Endometrium (tissue), 2 donors: ENCODE data around the gene FAM149B1.
"Not testable (repeated sequence)": the region's sequence is repeated elsewhere in the genome, so short reads cannot be mapped to it uniquely, and the experiment has no call there.

Experiments
- FAIRE-seq: peaks from 2 replicates; lab custom pipeline; 2012; peaks lifted over from hg19 to GRCh38; lab: Jason Lieb, UNC
- donor health status: control.
- donor health status: control.

FAM149B1 gene

DNA sequence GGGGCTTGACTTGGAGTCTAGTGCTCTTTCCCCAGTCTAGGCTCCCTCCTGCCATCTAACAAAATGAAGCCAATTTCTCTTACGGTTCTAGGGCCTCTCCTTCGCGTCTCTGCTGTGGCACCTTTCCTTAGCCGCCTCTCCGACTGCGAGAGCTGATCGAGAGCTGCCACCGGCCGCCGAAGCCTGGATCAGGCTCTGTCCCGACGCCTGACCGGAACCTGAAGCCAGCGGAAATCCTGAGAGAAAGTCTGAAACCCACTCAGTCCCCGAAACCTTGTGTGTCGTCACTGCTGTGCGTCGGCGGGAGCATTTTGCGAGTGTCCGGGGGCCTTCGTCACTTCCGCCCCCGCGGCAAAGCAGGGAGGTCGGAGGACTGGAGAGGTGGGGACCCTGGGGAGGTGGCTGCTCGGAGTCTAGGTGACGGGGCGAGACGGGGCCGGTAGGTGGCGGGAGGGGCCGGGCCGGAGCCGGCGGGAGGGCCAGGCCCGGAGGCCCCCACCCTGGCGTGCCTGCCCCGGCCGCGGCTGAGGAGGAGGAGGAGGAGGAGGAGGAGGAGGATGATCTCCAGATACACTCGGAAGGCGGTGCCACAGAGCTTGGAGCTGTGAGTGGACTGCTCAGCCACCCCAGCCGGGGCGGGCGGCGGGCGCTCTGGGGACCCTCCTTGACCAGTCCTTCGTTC is at the start of gene FAM149B1, which contains the start of gene ECD:
Gene FAM149B1, plus strand, starts transcription at position 337 of the 682 bp plus-strand sequence. Its CDS starts 221 bp downstream, at position 558.
Gene ECD, minus strand, starts transcription at position 226 of the 682 bp plus-strand sequence. CDS start 4,071 bp downstream, outside the sequence.
- FAIRE-seq = peak; percentile 89

DNA sequence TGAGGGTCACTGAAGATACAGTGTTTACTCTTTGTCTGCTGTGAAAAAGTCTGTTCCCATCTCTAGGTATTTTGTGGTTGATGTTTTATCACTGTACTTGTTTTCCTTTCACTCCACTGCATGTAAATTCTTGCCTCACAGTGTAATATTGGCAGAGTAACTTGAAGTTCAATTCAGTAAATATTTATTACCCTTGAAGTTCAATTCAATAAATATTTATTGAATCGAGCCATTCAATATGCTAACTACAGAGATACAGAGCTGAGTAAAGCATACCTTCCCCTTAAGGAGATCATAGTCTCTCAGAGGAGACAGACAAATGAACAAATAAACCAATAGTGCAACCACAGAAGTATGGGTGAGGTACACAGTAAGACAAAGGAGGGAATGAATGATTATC is 48.5 kb upstream of the FAM149B1 start:
- no peak for FAIRE-seq

DNA sequence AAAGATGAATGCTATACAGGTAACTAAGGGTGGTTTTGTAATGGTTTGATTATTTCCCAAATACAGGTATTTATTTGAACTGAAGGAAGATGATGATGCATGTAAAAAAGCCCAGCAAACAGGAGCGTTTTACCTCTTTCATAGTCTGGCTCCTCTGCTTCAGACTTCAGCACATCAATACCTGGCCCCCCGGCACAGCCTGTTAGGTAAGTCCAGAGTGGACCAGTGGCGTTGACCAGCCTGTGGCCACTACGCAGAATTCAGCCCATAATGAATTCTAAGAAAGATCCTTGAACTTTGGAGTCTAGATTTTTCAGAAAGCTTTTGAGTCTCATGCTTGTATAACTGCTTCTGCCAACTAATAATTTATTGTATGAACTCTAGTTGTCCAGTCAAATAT is 48.0 kb upstream of the FAM149B1 start:
- FAIRE-seq = no peak

DNA sequence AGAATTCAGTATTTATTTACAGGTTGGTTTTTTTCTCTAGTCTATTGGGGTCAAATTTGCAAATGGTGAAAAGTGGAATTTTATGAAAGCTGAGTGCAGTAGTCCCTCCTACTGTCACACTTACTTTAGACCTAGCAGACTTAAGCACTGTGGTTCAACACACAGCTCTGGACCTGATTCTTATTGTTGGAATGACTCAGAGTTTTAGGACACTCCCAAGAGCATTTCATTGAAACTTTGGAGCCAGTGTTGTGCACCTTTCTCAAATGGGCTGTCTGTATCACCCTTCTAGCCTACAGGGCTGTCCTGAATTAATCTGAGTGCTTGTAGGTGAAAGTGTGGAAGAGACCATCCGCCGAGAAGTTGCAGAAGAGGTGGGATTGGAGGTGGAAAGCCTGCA is 41.6 kb upstream of the FAM149B1 start:
- FAIRE-seq = no peak

DNA sequence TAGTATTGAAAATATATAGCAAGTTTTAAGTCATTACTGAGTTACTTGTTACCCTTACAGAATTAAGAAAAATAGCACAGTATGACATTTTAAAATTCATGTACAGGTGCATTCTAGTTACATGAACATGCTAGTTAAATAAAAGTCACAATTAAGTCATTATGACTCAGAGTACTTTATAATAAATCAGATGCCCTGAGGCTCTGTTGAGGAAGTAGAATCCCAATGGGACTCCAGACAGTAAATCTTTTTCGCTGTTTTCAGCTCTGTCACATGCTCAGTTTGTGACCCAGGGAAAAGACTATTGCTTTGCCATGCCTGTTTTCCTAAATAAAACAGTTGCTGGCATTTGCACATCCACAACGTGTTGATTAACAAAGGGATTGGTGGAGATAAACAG is 36.6 kb upstream of the FAM149B1 start:
- no peak for FAIRE-seq

DNA sequence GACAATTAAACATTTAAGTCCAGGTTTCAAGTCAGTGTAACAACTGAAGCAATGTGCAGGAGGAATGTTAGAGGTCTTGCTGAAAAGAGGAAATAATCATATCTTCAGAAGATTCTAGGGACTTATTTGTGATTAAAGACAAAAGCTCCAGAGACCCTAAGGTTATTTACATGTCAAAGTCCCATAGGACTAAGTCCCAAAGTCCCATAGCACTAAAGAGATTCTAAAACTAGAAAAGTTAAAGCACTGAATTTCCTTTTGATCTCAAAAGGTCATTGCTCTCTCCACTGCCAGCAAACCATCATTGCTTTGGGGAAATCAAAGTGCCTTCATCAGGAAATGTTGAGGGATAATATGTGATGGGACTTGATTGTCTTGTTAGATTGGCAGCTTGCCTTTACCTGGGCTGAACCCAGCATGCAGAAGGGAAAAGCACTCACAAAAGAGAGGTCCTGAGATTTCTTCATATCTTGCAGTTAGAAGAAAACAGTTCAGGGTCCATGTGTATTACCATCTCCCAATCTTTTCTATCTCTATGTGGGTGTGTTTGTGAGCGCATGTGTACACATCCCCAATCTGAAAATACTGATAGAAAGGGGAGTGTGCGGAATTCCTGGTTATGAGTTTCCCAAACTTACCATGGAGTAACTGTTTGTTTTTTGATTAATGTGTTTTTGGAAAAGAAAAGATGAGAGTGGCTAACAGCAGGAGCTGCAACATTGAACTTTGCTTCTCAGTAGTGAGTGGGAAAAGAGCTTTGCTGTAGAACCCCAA is 35.8 kb upstream of the FAM149B1 start:
- FAIRE-seq = no peak

DNA sequence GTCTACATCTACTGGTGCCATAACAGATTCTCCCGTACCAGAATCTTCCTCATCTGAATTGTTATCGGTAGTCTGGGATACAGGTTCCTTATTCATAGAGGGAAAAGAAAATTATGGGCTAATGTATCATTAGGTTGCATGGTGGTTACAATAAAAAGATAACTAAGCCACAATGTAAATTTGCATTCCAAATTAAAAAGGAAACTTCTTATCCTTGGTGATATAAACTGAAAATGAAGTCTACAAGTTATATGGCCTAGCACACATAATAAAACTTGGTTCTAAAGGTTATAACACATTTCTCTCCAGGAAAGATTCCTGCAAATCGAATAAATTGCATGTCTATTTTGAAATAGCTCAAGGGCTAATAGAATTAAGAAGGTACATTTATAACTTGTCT is 33.2 kb upstream of the FAM149B1 start:
- FAIRE-seq = no peak

DNA sequence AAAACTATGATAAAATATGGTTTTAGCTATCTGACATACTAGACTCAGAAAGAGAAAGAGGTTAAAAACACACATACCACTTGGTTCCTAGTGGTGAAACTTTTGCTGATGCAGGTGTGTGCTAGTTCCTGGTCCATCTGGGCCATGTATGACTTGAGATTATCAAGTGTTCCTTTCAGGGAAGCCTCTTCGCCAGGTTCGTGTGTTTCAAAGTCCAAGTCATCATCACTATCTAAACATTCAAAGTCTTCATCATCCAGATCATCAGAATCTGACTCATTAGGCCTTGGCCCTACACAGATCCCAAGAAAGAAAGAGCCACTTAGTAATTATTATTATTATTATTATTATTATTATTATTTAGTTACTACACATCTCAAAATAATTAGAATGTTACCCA is 31.3 kb upstream of the FAM149B1 start:
- no peak for FAIRE-seq

DNA sequence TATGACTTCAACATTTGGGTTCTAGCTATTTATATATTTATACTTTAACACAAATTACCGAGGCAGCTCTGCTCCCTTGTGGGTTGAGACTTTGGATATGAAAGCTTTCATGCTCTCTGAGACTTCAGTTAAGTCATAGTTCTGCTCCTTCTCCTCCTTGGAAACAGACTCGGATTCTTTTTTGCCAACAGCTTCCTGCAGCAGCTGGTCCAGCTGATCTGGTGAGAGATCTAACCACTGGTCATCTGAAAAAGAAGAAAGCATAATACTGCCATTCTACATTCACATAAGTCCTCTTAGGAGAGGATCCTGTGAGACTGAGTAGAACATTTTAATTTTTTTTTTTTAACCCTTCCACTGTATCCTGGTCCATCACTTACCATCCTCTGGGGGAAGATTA is 28.7 kb upstream of the FAM149B1 start:
- no peak for FAIRE-seq

DNA sequence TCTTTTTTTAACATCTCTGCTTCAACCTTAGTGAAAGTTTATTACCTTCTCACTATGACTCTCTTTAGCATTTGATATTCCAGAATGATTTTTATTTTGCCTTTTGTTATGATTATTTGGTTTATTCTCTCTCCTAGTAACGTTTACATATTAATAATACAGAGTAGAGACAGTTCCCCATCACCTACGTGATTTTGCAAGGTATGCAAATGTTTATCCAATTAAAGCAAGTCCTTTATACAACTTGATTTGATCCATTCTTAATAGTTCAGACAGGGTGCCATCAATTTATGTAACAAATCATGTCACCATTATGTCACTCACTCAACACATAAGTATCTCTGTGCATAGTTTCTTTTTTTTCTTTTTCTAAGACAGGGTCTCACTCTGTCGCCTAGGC is 26.3 kb upstream of the FAM149B1 start:
- FAIRE-seq = no peak

DNA sequence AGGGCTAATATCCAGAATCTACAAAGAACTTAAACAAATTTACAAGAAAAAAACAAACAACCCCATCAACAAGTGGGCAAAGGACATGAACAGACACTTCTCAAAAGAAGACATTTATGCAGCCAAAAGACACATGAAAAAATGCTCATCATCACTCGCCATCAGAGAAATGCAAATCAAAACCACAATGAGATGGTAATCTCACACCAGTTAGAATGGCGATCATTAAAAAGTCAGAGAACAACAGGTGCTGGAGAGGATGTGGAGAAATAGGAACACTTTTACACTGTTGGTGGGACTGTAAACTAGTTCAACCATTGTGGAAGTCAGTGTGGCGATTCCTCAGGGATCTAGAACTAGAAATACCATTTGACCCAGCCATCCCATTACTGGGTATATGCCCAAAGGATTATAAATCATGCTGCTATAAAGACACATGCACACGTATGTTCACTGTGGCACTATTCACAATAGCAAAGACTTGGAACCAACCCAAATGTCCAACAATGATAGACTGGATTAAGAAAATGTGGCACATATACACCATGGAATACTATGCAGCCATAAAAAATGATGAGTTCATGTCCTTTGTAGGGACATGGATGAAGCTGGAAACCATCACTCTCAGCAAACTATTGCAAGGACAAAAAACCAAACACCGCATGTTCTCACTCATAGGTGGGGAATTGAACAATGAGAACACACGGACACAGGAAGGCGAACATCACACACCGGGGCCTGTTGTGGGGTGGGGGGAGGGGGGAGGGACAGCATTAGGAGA is 17.1 kb upstream of the FAM149B1 start:
- FAIRE-seq = not testable (repeated sequence)

DNA sequence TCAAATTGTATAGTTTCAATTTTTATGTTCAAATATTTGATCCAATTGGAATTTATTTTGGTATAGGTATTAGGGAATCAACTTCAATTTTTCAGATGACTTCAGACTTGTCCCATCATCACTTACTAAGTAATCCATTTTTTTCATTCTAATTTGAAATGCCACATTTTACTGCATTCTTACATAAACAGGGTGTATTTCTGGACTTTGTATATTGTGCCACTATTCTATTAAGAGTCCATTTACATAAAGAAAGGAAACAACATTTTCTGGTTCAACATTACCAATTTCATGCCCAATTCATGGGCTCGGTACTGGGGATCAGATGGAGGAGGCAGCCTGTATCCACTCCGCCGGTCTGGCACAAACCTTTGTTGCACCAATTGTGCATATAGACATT is 15.9 kb upstream of the FAM149B1 start:
- FAIRE-seq = no peak

DNA sequence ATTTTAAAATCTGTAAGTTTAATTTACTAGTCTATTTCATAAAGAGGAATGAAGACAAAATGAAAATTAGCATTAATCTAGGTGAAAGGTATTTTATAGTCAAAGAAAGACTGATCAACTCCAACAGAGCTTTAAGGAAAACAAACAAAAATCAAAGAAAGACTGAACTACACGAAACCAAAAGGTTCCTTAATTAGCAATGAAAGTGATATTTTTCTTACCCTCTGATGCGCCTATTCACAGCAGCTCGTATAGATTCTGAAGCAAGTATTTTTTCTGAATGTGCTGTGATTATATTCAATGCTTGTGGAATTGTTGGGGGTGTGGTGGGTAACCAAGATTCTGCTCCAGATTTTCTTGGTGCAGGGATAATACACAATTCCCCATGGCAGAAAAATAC is 11.9 kb upstream of the FAM149B1 start:
- FAIRE-seq = no peak

DNA sequence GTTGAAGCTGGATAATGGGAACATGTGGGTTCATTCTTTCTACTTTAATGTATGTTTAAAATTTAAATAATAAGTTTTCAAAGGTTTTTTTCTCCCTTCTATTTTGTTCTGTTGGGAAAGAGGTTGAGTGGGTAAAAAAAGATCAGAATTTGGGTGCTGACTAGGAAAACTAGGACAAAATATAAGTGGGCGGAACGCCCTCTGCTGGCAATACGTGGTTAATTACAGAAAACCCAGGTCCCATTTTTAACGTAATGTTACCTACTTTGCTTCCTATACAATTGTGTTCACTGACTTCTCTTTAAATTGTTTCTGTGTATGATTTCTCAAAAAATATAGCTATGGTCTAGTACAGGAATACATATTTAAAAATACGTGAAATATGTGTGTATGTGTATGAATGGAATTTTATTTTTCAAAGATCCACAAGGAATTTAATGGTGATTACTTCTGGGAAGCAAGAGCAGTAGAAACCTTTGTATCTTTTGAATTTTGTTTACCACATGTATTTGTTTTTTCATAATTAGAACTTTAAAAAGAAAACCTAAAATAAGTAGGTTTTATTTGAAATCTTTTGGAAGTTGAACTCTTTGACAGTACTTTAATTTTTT is 8.8 kb upstream of the FAM149B1 start:
- FAIRE-seq = peak; percentile 79

DNA sequence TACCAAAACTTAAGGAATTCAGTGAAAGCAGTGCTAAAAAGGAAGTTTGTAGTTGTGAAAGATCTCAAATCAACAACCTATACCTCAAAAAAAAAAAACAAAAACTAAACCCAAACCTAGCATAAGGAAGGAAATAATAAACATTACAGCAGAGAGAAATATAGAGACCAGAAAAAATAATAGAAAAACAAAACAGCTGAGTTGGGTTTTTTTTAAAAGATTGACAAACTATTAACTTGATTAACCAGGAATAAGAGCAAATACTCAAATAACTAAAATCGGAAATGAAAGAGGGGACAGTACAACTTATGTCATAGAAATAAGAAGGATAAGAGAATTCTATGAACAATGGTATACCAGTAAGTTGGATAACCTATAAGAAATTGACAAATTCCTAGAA is 6.8 kb upstream of the FAM149B1 start:
- FAIRE-seq = no peak

DNA sequence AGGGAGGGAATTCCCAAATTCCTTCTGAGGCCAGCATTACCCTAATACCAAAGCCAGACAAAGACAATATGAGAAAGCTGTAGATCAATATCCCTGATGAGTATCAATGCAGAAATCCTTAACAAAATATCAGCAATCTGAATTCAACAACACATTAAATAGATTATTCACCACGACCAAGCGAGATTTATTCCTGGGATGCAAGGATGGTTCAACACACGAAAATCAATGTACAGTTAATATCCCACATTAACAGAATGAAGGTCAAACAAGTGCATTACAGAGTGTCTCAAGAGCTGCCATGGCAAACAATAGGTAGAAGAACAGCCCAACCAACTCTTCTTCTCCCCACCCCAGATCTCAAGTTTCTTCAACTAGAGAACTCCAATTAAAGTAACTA is 6.3 kb upstream of the FAM149B1 start:
- no peak for FAIRE-seq

DNA sequence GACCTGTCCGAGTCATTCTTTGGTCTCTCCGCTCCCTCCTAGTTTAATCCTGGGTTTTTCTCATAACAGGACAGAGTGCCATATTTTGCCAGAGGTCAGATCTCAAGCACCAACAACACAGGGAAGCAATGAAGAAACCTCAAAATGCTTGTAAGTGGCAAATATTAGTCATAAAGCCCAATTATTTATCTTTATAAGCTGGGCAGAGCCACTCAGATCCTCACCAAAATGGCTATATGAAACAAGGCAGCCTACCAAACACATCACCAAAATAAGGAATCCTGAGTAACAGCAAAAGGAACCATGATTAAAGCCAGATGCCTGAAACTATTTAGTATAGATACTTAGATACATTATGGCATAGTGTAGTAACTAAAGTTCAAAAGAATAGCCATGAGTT is 4.8 kb upstream of the FAM149B1 start:
- FAIRE-seq = no peak

DNA sequence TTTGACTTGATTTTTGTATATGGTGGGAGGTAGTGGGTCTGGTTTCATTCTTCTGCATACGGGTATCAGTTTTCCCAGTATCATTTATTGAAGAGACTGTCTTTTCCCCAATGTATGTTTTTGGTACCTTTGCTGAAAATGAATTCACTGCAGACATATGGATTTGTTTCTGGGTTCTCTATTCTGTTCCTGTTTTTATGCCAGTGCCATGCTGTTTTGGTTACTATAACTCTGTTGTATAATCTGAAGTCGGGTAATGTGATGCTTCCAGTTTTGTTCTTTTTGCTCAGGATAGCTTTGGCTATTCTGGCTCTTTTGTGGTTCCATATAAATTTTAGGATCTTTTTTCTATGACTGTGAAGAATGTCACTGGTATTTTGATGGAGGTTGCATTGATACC is 947 bp upstream of the FAM149B1 start:
- FAIRE-seq = no peak

DNA sequence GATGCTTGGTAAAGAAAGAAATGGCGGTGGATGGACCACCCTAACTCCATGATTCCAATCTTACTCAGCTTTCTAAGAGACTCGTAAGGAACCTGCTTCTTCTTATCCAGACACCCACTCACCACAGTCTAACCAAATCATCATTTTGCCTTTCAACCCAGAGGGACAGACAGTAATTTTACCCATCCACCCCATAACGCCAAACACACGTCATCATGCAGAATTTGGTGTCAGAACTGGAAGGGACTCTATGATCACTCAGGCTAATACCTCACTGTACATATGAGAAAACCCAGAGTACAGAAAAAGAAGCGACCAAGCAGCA is 499 bp upstream of the FAM149B1 start:
- FAIRE-seq = no peak

DNA sequence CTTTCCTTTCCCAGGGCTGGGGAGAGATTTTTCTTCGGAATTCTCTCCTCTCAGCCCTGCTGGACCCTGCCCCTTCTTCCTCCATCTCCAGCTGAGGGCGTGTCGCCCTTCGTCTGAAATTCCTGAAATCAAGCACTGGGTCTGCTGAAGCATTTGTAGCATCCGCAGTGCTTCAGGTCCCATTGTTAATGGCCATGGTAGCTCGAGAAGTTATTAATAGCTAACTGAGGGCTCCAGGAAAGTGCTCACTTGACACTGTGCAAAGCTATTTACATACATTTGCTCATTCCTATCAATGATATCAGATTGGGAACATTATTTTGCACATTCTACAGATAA is 515 bp downstream of the FAM149B1 start:
- FAIRE-seq = no peak

DNA sequence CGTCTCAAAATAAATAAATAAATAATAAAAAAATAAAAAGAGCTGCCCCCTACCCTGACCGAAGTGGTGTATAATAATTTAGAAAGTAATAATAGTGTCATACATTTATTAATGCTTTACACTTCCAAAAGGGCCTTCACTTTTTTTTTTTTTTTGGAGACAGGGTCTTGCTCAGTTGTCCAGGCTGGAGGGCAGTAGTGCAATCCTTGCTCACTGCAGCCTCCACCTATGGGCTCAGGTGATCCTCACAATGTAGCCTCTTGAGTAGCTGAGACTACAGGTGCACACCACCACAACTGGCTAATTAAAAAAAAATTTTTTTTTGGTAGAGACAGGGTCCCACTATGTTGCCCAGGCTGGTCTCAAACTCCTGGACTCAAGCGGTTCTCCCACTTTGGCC is 1.4 kb downstream of the FAM149B1 start:
- no peak for FAIRE-seq

DNA sequence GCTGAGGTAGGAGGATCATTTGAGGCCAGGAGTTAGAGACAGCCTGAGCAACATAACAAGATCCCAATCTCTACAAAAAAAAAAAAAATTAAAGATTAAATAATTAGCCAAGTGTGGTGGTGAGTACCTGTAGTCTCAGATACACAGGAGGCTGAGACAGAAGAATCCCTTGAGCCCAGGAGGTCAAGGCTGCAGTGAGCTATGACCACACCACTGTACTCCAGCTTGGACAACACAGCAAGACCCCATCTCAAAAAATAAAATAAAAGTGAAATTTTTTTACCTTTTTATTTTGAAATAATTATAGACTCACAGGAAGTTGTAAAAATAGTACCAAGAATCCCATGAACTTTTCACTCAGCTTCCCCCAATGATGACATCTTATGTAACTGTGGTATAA is 4.9 kb downstream of the FAM149B1 start:
- FAIRE-seq = no peak
